ENCODE results near the gene CPT1C.

The CPT1C gene

GRCh38 chr19:49684251-49684982 is 6.5 kb upstream of the CPT1C start:
- peak; percentile 36 for DNase-seq

DNA sequence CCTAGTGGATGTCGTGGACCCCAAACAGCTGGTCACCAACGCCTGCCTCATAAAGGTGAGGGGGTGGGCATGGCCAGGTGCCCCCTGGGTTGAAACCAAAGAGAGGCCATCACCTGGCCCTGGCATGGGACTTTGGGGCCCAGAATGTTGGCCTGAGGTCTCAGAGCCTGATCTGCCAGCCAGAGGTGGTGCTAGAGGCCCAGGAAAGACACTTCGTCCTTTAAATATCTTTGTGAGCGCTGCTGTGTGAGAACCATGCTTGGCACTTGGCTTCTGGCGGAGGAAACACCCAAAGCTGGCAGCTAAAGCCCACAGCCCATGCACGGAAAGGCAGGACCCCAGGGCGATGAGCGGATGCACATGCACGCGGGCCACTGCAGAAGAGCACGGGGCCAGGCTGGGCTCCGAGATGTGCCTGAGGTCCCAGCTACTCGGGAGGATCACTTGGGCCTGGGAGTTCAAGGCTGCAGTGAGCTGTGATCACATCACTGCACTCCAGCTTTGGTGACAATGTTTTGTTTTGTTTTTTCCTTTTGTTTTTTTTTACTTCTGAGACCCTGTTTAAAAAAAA is 5.8 kb upstream of the CPT1C start:
- no peak for DNase-seq

- DNase-seq = no peak
These were observed 5.0 kb upstream of the CPT1C start for GRCh38 chr19:49685845-49686332.

- DNase-seq = no peak
These were observed 4.3 kb upstream of the CPT1C start for GRCh38 chr19:49686503-49687088.

DNA sequence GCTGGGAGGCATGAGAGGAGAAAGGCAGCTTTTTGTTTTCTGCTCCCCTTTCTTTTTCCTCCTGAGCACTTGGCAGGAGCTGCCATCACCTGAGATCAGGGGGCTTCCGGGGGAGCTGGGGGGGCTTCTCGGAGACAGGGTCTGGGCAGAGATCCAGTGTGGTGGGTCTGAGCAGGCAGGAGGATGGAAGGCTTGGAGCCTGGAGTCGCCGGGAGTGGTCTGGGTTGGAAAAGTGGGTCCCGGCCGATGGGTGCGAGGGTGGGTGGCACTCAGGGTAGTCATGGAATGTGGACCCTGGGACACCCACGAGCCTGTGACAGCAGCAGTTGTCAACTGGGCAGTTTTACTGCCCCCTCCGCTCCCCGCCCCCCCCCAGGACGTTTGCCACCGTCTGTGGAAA is 3.8 kb upstream of the CPT1C start:
- DNase-seq = no peak

GRCh38 chr19:49687566-49688316 is 3.2 kb upstream of the CPT1C start:
- DNase-seq = no peak

- DNase-seq = no peak
These were observed 2.3 kb upstream of the CPT1C start for GRCh38 chr19:49688531-49689132.

DNA sequence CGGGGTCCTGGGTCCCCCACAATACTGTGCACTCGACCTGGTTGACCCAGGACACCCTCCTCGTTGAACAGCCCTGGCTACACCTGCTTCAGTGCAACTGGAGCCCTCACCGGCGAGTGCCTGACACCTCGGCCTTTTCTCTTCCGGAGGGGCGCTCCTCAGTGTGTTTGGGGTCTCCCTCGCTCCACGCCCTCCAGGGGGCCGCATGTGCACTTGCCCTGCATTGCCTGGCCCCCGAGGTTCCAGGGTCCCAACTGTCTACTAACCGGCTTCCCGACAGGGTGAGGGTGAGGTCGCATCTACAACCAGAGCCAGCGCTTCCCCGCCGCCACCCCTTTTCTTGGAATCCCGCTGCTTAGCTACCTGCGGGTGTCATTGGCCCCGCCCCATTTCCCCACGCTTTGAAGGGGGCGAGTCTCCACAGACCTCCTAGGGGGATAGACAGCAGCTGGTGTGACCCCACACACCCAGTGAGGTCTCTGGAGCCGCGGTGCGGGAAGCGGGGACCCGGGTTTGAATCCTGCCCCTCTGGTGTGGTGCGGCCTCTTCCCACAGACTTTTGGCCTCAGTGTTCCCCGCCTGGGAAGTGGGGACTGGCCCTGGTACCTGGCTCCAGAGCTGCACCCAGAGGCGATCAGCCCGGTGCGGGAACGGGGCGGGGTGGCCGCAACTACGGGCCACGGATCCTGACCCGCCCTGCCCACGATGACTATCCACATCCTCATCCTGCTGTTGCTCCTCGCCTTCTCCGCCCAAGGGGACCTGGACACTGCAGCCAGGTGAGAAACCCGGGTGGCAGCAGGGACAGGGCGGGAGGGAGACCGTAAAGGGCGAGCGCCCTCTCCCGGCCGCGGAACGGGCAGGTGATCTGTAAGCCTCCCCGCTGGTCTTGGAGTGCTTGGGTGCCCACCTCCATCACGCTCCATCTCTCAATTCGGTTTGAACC is 1.5 kb upstream of the CPT1C start, which contains the start of gene ADM5:
ADM5 (plus strand) TSS at position 462 of the 946 bp plus-strand sequence; CDS start at position 706, 244 bp downstream.
- DNase-seq = peak; percentile 39

GRCh38 chr19:49690079-49690655 is 749 bp upstream of the CPT1C start:
- DNase-seq = no peak

DNA sequence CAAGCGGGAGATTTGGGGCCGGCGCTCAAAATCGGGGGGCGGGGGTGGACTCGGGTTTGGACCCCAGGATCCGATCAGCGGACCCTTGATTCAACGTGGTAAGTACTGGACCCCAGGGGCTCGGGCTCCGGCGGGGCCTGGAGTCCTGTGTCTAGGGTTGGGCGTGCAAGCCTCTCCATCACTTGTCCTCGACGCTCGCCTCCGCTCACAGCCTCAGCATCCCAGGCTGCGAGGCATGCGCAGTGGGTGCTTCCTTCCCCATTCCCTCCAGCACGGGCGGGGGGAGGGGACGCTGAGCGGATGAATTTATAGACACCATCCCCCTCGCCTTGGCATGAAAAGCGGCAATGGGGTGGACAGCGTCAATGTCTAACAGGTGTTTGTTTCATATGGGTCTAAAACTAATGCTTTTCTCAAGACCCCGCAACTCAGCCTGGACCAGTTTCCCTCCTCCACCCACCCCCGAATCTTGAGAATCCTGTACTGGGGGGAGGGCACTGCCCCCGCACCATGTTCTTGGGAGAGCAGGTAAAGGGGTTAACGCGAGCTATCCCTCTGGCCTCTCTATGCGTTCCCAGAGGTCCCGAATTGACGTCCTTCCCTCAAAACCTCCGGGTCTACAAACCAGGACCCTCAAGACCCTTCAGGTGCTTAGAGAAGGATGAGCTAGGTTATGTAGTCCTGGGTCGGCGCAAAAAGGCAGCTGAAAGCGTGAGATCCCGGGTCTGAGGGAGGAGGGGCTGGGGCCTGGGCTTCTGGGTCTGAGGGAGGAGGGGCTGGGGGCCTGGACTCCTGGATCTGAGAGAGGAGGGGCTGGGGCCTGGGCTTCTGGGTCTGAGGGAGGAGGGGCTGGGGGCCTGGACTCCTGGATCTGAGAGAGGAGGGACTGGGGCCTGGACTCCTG is 579 bp downstream of the CPT1C start:
- no peak for DNase-seq

GRCh38 chr19:49692147-49692506 is 1.2 kb downstream of the CPT1C start:
- no peak for DNase-seq

DNA sequence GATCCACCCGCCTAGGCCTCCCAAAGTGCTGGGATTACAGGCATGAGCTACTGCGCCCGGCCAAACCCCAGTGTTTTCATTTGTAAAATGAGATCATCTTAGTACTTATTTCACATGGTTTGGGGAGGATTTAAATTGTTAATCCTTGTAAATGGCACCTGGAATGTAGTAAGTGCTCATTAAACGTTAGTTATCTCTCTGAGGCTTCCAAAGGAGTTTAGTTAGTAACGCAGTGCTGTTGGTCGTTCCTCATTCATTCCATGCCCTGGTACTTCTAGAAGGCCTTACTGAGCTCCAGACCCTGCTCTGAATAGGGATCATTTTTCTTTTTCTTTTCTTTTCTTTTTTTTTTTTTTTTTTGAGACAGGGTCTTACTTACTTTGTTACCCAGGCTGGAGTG is 5.2 kb downstream of the CPT1C start:
- no peak for DNase-seq

DNA sequence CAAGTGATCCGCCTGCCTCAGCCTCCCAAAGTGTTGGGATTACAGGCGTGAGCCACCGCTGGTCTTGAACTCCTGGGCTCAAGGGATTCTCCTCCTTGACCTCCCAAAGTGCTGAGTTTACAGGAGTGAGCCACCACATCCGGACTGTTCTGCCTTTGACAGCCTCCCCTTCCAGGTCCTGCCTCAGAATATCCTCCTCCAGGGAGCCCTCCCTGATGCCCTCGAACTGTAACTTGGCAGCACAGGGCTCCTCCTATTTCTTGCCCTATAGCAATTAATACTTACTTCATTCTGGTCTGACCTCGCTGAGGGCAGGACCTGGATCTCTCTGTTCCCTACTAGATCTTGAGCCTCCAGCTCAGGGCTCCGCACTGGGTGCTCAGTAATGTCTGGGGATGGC is 5.9 kb downstream of the CPT1C start:
- DNase-seq = no peak

DNA sequence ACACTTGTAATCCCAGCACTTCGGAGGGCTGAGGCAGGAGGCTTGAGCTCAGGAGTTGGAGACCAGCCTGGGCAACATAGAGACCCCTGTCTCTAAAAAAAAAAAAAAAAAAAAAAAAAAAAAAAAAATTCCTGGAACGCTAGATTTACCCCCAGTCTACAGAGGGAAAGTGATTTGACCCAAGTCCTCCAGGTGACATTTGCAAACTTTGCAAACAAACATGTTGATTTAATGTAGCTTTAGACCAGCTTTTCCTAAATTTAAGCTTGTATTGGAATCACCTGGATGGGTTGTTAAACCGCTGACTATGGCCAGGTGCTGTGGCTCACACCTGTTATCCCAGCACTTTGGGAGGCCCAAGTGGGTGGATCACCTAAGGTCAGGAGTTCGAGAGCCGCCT is 8.4 kb downstream of the CPT1C start:
- DNase-seq = no peak

- DNase-seq = no peak
These were observed 9.6 kb downstream of the CPT1C start for GRCh38 chr19:49700563-49700962.

DNA sequence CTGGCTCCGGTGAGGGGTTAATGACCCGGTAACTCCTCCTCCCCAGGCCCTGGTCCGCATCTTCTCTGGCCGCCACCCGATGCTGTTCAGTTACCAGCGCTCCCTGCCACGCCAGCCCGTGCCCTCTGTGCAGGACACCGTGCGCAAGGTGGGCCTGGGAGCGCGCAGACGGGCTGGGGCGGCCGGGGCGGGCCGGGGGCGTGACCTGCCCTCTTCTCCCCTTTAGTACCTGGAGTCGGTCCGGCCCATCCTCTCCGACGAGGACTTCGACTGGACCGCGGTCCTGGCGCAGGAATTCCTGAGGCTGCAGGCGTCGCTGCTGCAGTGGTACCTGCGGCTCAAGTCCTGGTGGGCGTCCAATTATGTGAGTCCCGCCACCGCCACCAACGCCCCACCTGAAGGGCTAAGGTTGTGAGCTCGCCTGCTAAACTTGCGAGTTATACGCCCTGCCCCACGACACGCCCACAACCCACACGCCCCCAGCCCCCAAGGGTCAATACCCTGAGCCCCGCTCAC is 10.4 kb downstream of the CPT1C start:
- no peak for DNase-seq

DNA sequence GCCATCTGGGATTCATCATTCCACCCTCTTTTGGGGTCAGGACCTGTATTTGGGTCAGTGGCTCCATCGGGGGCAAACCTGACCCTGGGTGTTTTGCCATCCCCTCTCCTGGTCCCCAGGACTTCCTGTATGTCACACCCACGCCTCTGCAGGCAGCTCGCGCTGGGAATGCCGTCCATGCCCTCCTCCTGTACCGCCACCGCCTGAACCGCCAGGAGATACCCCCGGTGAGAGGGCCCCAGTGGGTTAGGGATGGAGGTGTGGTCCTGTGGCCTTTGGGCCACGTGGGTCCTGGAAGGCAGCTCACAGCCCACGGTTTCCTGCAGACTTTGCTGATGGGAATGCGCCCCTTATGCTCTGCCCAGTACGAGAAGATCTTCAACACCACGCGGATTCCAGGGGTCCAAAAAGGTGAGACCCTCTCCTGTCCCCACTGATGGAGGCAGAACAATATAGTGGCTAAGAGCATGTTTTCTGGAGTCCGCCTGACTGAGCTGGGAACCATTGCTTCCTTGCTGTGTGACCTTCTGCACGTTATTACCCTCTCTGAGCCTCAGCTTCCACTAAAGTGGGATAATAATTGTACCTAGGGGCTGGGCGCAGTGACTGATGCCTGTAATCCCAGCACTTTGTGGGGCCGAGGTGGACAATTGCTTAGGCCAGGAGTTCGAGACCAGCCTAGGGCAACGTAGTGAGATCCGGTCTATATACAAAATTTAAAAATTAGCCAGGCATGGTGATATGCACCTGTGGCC is 14.1 kb downstream of the CPT1C start:
- no peak for DNase-seq

- no peak for DNase-seq
These were observed 15.0 kb downstream of the CPT1C start for GRCh38 chr19:49705919-49706318.

- DNase-seq = no peak
These were observed 19.5 kb downstream of the CPT1C start for GRCh38 chr19:49710372-49710951.
